Measurements from ENCODE around the gene PLN.
A peak's percentile ranks its signal among the peaks of the same experiment; 100 is the strongest.

PLN gene

GRCh38 chr6:118580585-118581419, 32.7 kb downstream of the PLN start:
- DNase-seq = peak; percentile 40

GRCh38 chr6:118581489-118581959, 33.4 kb downstream of the PLN start:
- no peak for DNase-seq

GRCh38 chr6:118584911-118585310, 36.8 kb downstream of the PLN start:
- DNase-seq = no peak

GRCh38 chr6:118586746-118587485, 38.8 kb downstream of the PLN start:
- no peak for DNase-seq

GRCh38 chr6:118588626-118589025, 40.5 kb downstream of the PLN start:
- DNase-seq = no peak

- DNase-seq = no peak
Measured at GRCh38 chr6:118589186-118589585, 41.1 kb downstream of the PLN start.

GRCh38 chr6:118589649-118590365, 41.7 kb downstream of the PLN start:
- no peak for DNase-seq

- DNase-seq = no peak
Measured at GRCh38 chr6:118591897-118592296, 43.8 kb downstream of the PLN start.

- DNase-seq = no peak
Measured at GRCh38 chr6:118594877-118595276, 46.8 kb downstream of the PLN start.

- no peak for DNase-seq
Measured at GRCh38 chr6:118596774-118597320, 48.8 kb downstream of the PLN start.

GRCh38 chr6:118597636-118598035, 49.5 kb downstream of the PLN start:
- DNase-seq = no peak

GRCh38 chr6:118598324-118598723, 50.2 kb downstream of the PLN start:
- no peak for DNase-seq

- no peak for DNase-seq
Measured at GRCh38 chr6:118602300-118602699, 54.2 kb downstream of the PLN start.

- DNase-seq = no peak
Measured at GRCh38 chr6:118603372-118603771, 55.3 kb downstream of the PLN start.

GRCh38 chr6:118606268-118606667, 58.2 kb downstream of the PLN start:
- no peak for DNase-seq

GRCh38 chr6:118606858-118607257, 58.8 kb downstream of the PLN start:
- DNase-seq = no peak
